HEK293 (cell line): ENCODE results near the gene MAP3K5.

ENCODE experiments used
- HOXD13 ChIP-seq: sonication (generic); formaldehyde crosslinking; IDR thresholded peaks from 2 replicates; pipeline ENCODE4 v1.8.0; 2022; ENCODE audit warnings: missing genetic modification reagents, borderline replicate concordance
- KLF7 ChIP-seq: fragments of 450-650 bp; formaldehyde crosslinking; IDR thresholded peaks from 2 replicates; pipeline ENCODE4 v1.5.1; 2016; ENCODE audit warnings: missing biosample characterization, missing genetic modification characterization, borderline replicate concordance
- KLF9 ChIP-seq: fragments of 450-650 bp; formaldehyde crosslinking; IDR thresholded peaks from 2 replicates; pipeline ENCODE4 v1.5.1; 2016; ENCODE audit warnings: missing biosample characterization, missing genetic modification characterization, low read depth
- MZF1 ChIP-seq: fragments of 450-650 bp; formaldehyde crosslinking; IDR thresholded peaks from 2 replicates; pipeline ENCODE4 v1.5.1; 2017; ENCODE audit warnings: missing biosample characterization, missing genetic modification characterization, borderline replicate concordance
- PRDM1 ChIP-seq: fragments of 450-650 bp; formaldehyde crosslinking; IDR thresholded peaks from 2 replicates; pipeline ENCODE4; 2016; ENCODE audit warnings: missing biosample characterization, missing genetic modification characterization
- PRDM2 ChIP-seq: fragments of 450-650 bp; formaldehyde crosslinking; IDR thresholded peaks from 2 replicates; pipeline ENCODE4 v1.5.1; 2016; ENCODE audit warnings: missing biosample characterization, missing genetic modification characterization, borderline replicate concordance
- SETDB1 ChIP-seq: IDR thresholded peaks from one replicate; pipeline ENCODE4 v1.6.1; 2017; ENCODE audit warnings: mild to moderate bottlenecking, low read length, moderate library complexity, mixed read lengths; ENCODE audit not compliant: insufficient read length
- SP3 ChIP-seq: fragments of 450-650 bp; formaldehyde crosslinking; IDR thresholded peaks from 2 replicates; pipeline ENCODE4 v1.5.1; 2016; ENCODE audit warnings: missing biosample characterization, missing genetic modification characterization
- TCF7L2 ChIP-seq: IDR thresholded peaks from 2 replicates; pipeline ENCODE4 v1.6.1; 2011; ENCODE audit warnings: low read depth, mild to moderate bottlenecking, inconsistent platforms, low read length, moderate library complexity, borderline replicate concordance
- ZBTB6 ChIP-seq: fragments of 450-650 bp; formaldehyde crosslinking; IDR thresholded peaks from 2 replicates; pipeline ENCODE4 v1.5.1; 2017; ENCODE audit warnings: missing biosample characterization, missing genetic modification characterization
- ZNF19 ChIP-seq: fragments of 450-650 bp; formaldehyde crosslinking; IDR thresholded peaks from 2 replicates; pipeline ENCODE4; 2016; ENCODE audit warnings: missing biosample characterization, missing genetic modification characterization, low read depth
- ZNF214 ChIP-seq: fragments of 450-650 bp; formaldehyde crosslinking; IDR thresholded peaks from 2 replicates; pipeline ENCODE4 v1.5.1; 2017; ENCODE audit warnings: missing biosample characterization, mild to moderate bottlenecking, missing genetic modification characterization, borderline replicate concordance
- ZNF23 ChIP-seq: fragments of 450-650 bp; formaldehyde crosslinking; IDR thresholded peaks from 2 replicates; pipeline ENCODE4 v1.5.1; 2016; ENCODE audit warnings: missing biosample characterization, missing genetic modification characterization, borderline replicate concordance
- ZNF302 ChIP-seq: fragments of 450-650 bp; formaldehyde crosslinking; IDR thresholded peaks from 2 replicates; pipeline ENCODE4 v1.5.1; 2016; ENCODE audit warnings: missing biosample characterization, missing genetic modification characterization, low read depth
- ZNF311 ChIP-seq: fragments of 450-650 bp; formaldehyde crosslinking; IDR thresholded peaks from 2 replicates; pipeline ENCODE4 v1.5.1; 2017; ENCODE audit warnings: missing biosample characterization, missing genetic modification characterization, borderline replicate concordance
- ZNF530 ChIP-seq: fragments of 450-650 bp; formaldehyde crosslinking; IDR thresholded peaks from 2 replicates; pipeline ENCODE4 v1.5.1; 2016; ENCODE audit warnings: low read depth, missing biosample characterization, missing genetic modification characterization
- ZNF548 ChIP-seq: fragments of 450-650 bp; formaldehyde crosslinking; IDR thresholded peaks from 2 replicates; pipeline ENCODE4 v1.5.1; 2016; ENCODE audit warnings: missing biosample characterization, missing genetic modification characterization
- ZNF596 ChIP-seq: fragments of 450-650 bp; IDR thresholded peaks from 2 replicates; pipeline ENCODE4 v1.5.0; 2018; ENCODE audit warnings: missing biosample characterization, mild to moderate bottlenecking, missing genetic modification characterization, moderate library complexity
- ZNF677 ChIP-seq: fragments of 450-650 bp; IDR thresholded peaks from 2 replicates; pipeline ENCODE4 v1.5.0; 2018; ENCODE audit warnings: missing biosample characterization, mild to moderate bottlenecking, missing genetic modification characterization, moderate library complexity
- ZNF76 ChIP-seq: fragments of 450-650 bp; formaldehyde crosslinking; IDR thresholded peaks from 2 replicates; pipeline ENCODE4; 2016; ENCODE audit warnings: low read depth, missing biosample characterization, missing genetic modification characterization, borderline replicate concordance
- ZNF792 ChIP-seq: fragments of 450-650 bp; formaldehyde crosslinking; IDR thresholded peaks from 2 replicates; pipeline ENCODE4 v1.5.1; 2016; ENCODE audit warnings: missing biosample characterization, missing genetic modification characterization
- ZNF830 ChIP-seq: fragments of 450-650 bp; IDR thresholded peaks from 2 replicates; pipeline ENCODE4 v1.5.0; 2018; ENCODE audit warnings: missing biosample characterization, missing genetic modification characterization, low read depth, mild to moderate bottlenecking, moderate library complexity
- ZSCAN18 ChIP-seq: fragments of 450-650 bp; formaldehyde crosslinking; IDR thresholded peaks from 2 replicates; pipeline ENCODE4 v1.5.1; 2016; ENCODE audit warnings: missing biosample characterization, missing genetic modification characterization
- TF ChIP-seq, protein P1 (sequence below): fragments of 450-650 bp; formaldehyde crosslinking; IDR thresholded peaks from 2 replicates; pipeline ENCODE4 v1.5.1; 2016; ENCODE audit warnings: missing biosample characterization, missing genetic modification characterization, low read depth
- TF ChIP-seq, protein P2 (sequence below): fragments of 450-650 bp; formaldehyde crosslinking; IDR thresholded peaks from 2 replicates; pipeline ENCODE4 v1.5.1; 2016; ENCODE audit warnings: missing biosample characterization, missing genetic modification characterization

Gene MAP3K5

DNA sequence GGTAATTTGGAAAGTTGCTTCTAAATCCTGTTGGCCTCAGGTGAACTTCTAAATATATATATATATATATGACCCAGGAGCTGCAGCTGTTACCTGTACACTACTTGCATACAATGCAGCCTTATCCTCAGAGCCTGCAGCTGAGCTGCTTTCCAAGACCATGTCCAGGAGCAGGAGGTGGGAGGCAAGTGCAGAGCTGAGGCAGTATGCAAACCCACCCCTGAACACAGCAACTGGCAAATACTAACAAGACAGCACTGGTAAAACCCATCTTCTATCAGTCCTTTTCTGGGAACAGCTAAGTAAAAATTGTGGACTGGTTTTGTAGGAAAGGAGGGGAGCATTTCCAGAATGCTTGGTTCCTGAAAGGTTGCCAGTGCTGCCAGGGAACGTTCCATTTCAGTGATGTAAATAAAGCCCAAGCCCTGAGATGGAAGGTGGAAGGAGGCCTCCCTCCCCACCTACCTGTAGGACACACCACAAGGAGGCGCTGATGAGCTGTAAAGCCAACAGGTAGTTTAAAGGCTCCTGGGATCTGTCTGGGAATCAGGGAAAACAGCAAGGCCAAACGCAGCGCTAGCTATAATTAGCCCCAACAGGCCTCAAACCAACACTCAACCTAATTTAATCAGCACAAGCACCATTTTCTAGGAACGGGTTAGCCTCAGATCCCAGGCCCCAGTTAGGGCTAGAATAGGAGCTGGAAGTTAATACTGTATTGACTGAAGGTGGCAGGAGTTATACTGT, 148.3 kb downstream of the MAP3K5 start (continued):
- TF ChIP-seq PRDM1 (0 out of 2 replicates have a peak, but pooled peaks have one; percentile 8), ZNF76 (tag by site-specific recombination) (no peak), ZSCAN18 (tag by site-specific recombination) (no peak), PRDM2 (tag by site-specific recombination) (no peak), ZNF830 (tag by site-specific recombination) (no peak), MZF1 (tag by site-specific recombination) (no peak; the same call in 1 of the 2 replicates), ZNF548 (tag by site-specific recombination) (no peak), ZNF311 (tag by site-specific recombination) (no peak), ZNF19 (tag by site-specific recombination) (no peak), TCF7L2 (no peak), ZNF530 (tag by site-specific recombination) (no peak), ZNF23 (no peak), ZNF792 (no peak), SETDB1 (no peak), HOXD13 (CRISPR knock-in tag) (no peak), KLF9 (peak; percentile 23; the same call in 1 of the 2 replicates), SP3 (tag by site-specific recombination) (no peak), ZNF596 (no peak), ZBTB6 (tag by site-specific recombination) (no peak), KLF7 (tag by site-specific recombination) (no peak), ZNF214 (tag by site-specific recombination) (no peak), ZNF302 (tag by site-specific recombination) (no peak), ZNF677 (tag by site-specific recombination) (no peak)
- TF ChIP-seq, protein P1, sequence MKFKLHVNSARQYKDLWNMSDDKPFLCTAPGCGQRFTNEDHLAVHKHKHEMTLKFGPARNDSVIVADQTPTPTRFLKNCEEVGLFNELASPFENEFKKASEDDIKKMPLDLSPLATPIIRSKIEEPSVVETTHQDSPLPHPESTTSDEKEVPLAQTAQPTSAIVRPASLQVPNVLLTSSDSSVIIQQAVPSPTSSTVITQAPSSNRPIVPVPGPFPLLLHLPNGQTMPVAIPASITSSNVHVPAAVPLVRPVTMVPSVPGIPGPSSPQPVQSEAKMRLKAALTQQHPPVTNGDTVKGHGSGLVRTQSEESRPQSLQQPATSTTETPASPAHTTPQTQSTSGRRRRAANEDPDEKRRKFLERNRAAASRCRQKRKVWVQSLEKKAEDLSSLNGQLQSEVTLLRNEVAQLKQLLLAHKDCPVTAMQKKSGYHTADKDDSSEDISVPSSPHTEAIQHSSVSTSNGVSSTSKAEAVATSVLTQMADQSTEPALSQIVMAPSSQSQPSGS (tag by site-specific recombination), result no peak
- TF ChIP-seq, protein P2, sequence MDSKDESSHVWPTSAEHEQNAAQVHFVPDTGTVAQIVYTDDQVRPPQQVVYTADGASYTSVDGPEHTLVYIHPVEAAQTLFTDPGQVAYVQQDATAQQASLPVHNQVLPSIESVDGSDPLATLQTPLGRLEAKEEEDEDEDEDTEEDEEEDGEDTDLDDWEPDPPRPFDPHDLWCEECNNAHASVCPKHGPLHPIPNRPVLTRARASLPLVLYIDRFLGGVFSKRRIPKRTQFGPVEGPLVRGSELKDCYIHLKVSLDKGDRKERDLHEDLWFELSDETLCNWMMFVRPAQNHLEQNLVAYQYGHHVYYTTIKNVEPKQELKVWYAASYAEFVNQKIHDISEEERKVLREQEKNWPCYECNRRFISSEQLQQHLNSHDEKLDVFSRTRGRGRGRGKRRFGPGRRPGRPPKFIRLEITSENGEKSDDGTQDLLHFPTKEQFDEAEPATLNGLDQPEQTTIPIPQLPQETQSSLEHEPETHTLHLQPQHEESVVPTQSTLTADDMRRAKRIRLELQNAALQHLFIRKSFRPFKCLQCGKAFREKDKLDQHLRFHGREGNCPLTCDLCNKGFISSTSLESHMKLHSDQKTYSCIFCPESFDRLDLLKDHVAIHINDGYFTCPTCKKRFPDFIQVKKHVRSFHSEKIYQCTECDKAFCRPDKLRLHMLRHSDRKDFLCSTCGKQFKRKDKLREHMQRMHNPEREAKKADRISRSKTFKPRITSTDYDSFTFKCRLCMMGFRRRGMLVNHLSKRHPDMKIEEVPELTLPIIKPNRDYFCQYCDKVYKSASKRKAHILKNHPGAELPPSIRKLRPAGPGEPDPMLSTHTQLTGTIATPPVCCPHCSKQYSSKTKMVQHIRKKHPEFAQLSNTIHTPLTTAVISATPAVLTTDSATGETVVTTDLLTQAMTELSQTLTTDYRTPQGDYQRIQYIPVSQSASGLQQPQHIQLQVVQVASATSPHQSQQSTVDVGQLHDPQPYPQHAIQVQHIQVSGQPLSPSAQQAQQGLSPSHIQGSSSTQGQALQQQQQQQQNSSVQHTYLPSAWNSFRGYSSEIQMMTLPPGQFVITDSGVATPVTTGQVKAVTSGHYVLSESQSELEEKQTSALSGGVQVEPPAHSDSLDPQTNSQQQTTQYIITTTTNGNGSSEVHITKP (tag by site-specific recombination), result peak; percentile 83
